ENCODE measurements around the gene TYW1B.
"Not testable (repeated sequence)": the region's sequence is repeated elsewhere in the genome, so short reads cannot be mapped to it uniquely, and the experiment has no call there.

The TYW1B gene, protein sequence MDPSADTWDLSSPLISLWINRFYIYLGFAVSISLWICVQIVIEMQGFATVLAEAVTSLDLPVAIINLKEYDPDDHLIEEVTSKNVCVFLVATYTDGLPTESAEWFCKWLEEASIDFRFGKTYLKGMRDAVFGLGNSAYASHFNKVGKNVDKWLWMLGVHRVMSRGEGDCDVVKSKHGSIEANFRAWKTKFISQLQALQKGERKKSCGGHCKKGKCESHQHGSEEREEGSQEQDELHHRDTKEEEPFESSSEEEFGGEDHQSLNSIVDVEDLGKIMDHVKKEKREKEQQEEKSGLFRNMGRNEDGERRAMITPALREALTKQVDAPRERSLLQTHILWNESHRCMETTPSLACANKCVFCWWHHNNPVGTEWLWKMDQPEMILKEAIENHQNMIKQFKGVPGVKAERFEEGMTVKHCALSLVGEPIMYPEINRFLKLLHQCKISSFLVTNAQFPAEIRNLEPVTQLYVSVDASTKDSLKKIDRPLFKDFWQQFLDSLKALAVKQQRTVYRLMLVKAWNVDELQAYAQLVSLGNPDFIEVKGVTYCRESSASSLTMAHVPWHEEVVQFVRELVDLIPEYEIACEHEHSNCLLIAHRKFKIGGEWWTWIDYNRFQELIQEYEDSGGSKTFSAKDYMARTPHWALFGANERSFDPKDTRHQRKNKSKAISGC

DNA sequence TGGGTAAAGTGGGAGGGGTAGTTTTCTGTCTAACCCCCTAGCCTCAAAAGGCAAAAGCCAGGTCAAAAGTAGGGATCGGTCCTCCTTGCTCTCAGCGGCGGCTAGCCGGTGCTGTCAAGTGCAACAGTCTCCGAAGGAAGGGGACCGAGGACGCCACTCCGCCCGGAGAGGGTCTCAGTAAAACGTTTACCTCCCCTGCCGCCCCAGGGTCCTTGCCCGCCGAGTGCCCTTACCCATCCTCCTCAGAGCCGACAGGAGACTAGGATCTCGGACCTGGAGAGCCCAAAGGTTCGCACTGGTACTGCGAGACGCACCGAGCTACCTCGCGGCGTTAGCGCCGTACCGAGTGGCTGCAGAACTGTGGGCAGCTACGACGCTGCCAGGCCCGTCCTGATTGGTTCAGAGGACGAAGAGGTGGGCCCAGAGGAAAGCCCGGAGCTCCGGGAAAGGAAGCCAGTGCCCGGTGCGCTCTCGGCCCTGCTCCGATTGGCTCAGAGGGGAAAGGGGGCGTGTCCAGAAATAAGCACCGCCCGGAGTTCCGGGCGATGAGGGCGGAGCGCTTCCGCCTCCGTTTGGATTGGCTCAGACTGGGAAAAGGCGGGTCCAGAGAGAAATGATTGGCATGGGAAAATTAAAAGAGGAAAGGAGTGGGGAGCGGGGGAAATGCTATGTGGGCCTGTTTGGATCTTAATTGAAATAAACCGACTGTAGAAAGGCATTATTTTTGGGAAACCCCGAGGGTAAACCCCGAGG lies at the start of gene TYW1B:
TSS of gene TYW1B (minus strand) at position 362 of the 753 bp plus-strand sequence. CDS start at position 237, 125 bp downstream.
- H3K36me3 ChIP-seq (ENCODE audit: control insufficient read depth in 5 of 5, insufficient read depth in 5 of 5, low read length in 5 of 5), result peaks cover 8 to 15% (median 13%) of the 10 kb centered on the region in 5 donors
- peak within 1 kb of the TSS; percentile 56 to 84 (median 73) for H3K9ac ChIP-seq (ENCODE audit: low read length in 5 of 5)
- peak within 1 kb of the TSS; percentile 79 to 86 (median 85) for H3K4me3 ChIP-seq (ENCODE audit: low read depth in 1 of 5, low read length in 5 of 5)
- peak within 1 kb of the TSS; percentile 60 for H3K27ac ChIP-seq (ENCODE audit: low read depth, low read length)
- peaks cover 2 to 21% (median 11%) of the 10 kb centered on the region in 5 donors for H3K4me1 ChIP-seq (ENCODE audit: control insufficient read depth in 5 of 5, insufficient read depth in 5 of 5, low read length in 5 of 5)
- not testable (repeated sequence) for H3K9me3 ChIP-seq (ENCODE audit: control insufficient read depth in 5 of 5, low read length in 5 of 5); H3K27me3 ChIP-seq (ENCODE audit: control insufficient read depth in 5 of 5, insufficient read depth in 4 of 5, low read length in 5 of 5)

DNA sequence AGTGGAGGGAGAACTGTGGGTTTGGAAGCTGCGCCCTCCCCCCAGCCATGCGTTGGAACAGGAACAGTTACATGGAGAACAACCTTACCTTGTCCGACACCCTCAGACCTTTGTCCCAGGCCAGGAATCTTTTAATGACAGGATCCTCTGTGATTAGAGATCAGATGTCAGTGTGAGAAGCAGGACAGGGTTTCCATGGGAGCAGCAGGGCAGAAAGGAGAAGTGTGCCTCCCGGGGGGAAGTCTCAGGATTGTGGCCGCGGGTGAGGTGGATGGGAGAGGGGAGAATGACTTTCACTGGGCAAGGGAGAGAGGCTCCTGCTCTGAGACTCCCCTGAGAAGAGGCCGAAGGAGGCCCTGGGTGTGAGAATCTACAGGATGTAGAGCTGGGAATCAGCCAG lies 39.6 kb upstream of the TYW1B start:
- H3K36me3 ChIP-seq (ENCODE audit: control insufficient read depth in 5 of 5, insufficient read depth in 5 of 5, low read length in 5 of 5); H3K9me3 ChIP-seq (ENCODE audit: control insufficient read depth in 5 of 5, low read length in 5 of 5); H3K4me3 ChIP-seq (ENCODE audit: low read depth in 1 of 5, low read length in 5 of 5); H3K27me3 ChIP-seq (ENCODE audit: control insufficient read depth in 5 of 5, insufficient read depth in 4 of 5, low read length in 5 of 5); H3K4me1 ChIP-seq (ENCODE audit: control insufficient read depth in 5 of 5, insufficient read depth in 5 of 5, low read length in 5 of 5); H3K9ac ChIP-seq (ENCODE audit: low read length in 5 of 5); H3K27ac ChIP-seq (ENCODE audit: low read depth, low read length): not testable (repeated sequence)

DNA sequence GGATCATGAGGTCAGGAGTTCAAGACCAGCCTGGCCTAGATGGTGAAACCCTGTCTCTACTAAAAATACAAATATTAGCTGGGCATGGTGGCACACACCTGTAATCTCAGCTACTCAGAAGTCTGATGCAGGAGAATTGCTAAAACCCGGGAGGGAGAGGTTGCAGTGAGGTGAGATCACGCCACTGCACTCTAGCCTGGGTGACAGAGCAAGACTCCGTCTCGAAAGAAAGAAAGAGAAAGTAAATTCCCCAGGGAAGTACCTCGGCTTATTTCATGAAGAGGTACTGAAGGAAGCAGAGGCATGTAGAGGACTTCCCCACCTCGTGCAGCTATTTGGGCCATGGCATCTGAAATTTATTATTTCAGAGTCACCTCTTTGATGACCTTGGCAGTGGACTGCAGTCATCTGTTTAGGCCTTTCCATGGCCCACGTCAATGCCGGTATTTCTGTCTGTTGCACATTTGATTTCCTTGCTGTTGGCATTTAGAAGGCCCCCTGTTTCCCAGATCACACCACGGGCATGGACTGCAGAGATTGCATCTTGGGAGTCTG lies 30.9 kb upstream of the TYW1B start:
- H3K27me3 ChIP-seq (ENCODE audit: control insufficient read depth in 5 of 5, insufficient read depth in 4 of 5, low read length in 5 of 5); H3K9me3 ChIP-seq (ENCODE audit: control insufficient read depth in 5 of 5, low read length in 5 of 5); H3K36me3 ChIP-seq (ENCODE audit: control insufficient read depth in 5 of 5, insufficient read depth in 5 of 5, low read length in 5 of 5); H3K27ac ChIP-seq (ENCODE audit: low read depth, low read length); H3K9ac ChIP-seq (ENCODE audit: low read length in 5 of 5); H3K4me3 ChIP-seq (ENCODE audit: low read depth in 1 of 5, low read length in 5 of 5); H3K4me1 ChIP-seq (ENCODE audit: control insufficient read depth in 5 of 5, insufficient read depth in 5 of 5, low read length in 5 of 5): not testable (repeated sequence)

GRCh38 chr7:72857925-72858324 lies 29.9 kb upstream of the TYW1B start:
- H3K9ac ChIP-seq (ENCODE audit: low read length in 5 of 5); H3K9me3 ChIP-seq (ENCODE audit: control insufficient read depth in 5 of 5, low read length in 5 of 5); H3K27ac ChIP-seq (ENCODE audit: low read depth, low read length); H3K36me3 ChIP-seq (ENCODE audit: control insufficient read depth in 5 of 5, insufficient read depth in 5 of 5, low read length in 5 of 5); H3K27me3 ChIP-seq (ENCODE audit: control insufficient read depth in 5 of 5, insufficient read depth in 4 of 5, low read length in 5 of 5); H3K4me3 ChIP-seq (ENCODE audit: low read depth in 1 of 5, low read length in 5 of 5); H3K4me1 ChIP-seq (ENCODE audit: control insufficient read depth in 5 of 5, insufficient read depth in 5 of 5, low read length in 5 of 5): not testable (repeated sequence)

GRCh38 chr7:72855261-72855660 lies 27.3 kb upstream of the TYW1B start:
- not testable (repeated sequence) for H3K9me3 ChIP-seq (ENCODE audit: control insufficient read depth in 5 of 5, low read length in 5 of 5); H3K4me3 ChIP-seq (ENCODE audit: low read depth in 1 of 5, low read length in 5 of 5); H3K27ac ChIP-seq (ENCODE audit: low read depth, low read length); H3K4me1 ChIP-seq (ENCODE audit: control insufficient read depth in 5 of 5, insufficient read depth in 5 of 5, low read length in 5 of 5); H3K9ac ChIP-seq (ENCODE audit: low read length in 5 of 5); H3K36me3 ChIP-seq (ENCODE audit: control insufficient read depth in 5 of 5, insufficient read depth in 5 of 5, low read length in 5 of 5); H3K27me3 ChIP-seq (ENCODE audit: control insufficient read depth in 5 of 5, insufficient read depth in 4 of 5, low read length in 5 of 5)

- H3K9ac ChIP-seq (ENCODE audit: low read length in 5 of 5); H3K9me3 ChIP-seq (ENCODE audit: control insufficient read depth in 5 of 5, low read length in 5 of 5); H3K4me3 ChIP-seq (ENCODE audit: low read depth in 1 of 5, low read length in 5 of 5); H3K27ac ChIP-seq (ENCODE audit: low read depth, low read length); H3K4me1 ChIP-seq (ENCODE audit: control insufficient read depth in 5 of 5, insufficient read depth in 5 of 5, low read length in 5 of 5); H3K36me3 ChIP-seq (ENCODE audit: control insufficient read depth in 5 of 5, insufficient read depth in 5 of 5, low read length in 5 of 5); H3K27me3 ChIP-seq (ENCODE audit: control insufficient read depth in 5 of 5, insufficient read depth in 4 of 5, low read length in 5 of 5): not testable (repeated sequence)
Observed at GRCh38 chr7:72852937-72853336, 24.9 kb upstream of the TYW1B start.

DNA sequence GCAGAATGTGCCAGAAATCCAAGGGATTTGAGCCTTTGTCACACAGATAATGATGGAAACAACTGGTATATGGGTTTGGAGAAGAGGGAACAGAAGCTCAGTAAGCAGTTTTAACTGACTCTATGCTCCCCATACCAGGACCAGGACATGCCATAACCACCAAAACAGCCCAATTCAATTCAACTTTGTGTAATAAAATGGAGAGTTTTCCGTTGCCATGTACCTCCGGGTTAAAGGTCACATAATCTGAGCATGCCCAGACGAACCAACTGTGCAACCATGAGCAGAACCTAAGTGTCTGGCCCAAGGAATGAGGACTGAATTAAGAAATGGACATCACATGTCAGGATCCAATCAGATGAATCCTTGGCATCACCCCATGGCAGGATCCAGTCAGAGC lies 22.7 kb upstream of the TYW1B start:
- not testable (repeated sequence) for H3K36me3 ChIP-seq (ENCODE audit: control insufficient read depth in 5 of 5, insufficient read depth in 5 of 5, low read length in 5 of 5); H3K9me3 ChIP-seq (ENCODE audit: control insufficient read depth in 5 of 5, low read length in 5 of 5); H3K27ac ChIP-seq (ENCODE audit: low read depth, low read length); H3K9ac ChIP-seq (ENCODE audit: low read length in 5 of 5); H3K27me3 ChIP-seq (ENCODE audit: control insufficient read depth in 5 of 5, insufficient read depth in 4 of 5, low read length in 5 of 5); H3K4me3 ChIP-seq (ENCODE audit: low read depth in 1 of 5, low read length in 5 of 5); H3K4me1 ChIP-seq (ENCODE audit: control insufficient read depth in 5 of 5, insufficient read depth in 5 of 5, low read length in 5 of 5)

- H3K36me3 ChIP-seq (ENCODE audit: control insufficient read depth in 5 of 5, insufficient read depth in 5 of 5, low read length in 5 of 5); H3K4me3 ChIP-seq (ENCODE audit: low read depth in 1 of 5, low read length in 5 of 5); H3K4me1 ChIP-seq (ENCODE audit: control insufficient read depth in 5 of 5, insufficient read depth in 5 of 5, low read length in 5 of 5); H3K9ac ChIP-seq (ENCODE audit: low read length in 5 of 5); H3K27ac ChIP-seq (ENCODE audit: low read depth, low read length); H3K27me3 ChIP-seq (ENCODE audit: control insufficient read depth in 5 of 5, insufficient read depth in 4 of 5, low read length in 5 of 5); H3K9me3 ChIP-seq (ENCODE audit: control insufficient read depth in 5 of 5, low read length in 5 of 5): not testable (repeated sequence)
Observed at GRCh38 chr7:72844146-72844545, 16.1 kb upstream of the TYW1B start.

- H3K9ac ChIP-seq (ENCODE audit: low read length in 5 of 5); H3K36me3 ChIP-seq (ENCODE audit: control insufficient read depth in 5 of 5, insufficient read depth in 5 of 5, low read length in 5 of 5); H3K9me3 ChIP-seq (ENCODE audit: control insufficient read depth in 5 of 5, low read length in 5 of 5); H3K27me3 ChIP-seq (ENCODE audit: control insufficient read depth in 5 of 5, insufficient read depth in 4 of 5, low read length in 5 of 5); H3K27ac ChIP-seq (ENCODE audit: low read depth, low read length); H3K4me1 ChIP-seq (ENCODE audit: control insufficient read depth in 5 of 5, insufficient read depth in 5 of 5, low read length in 5 of 5); H3K4me3 ChIP-seq (ENCODE audit: low read depth in 1 of 5, low read length in 5 of 5): not testable (repeated sequence)
Observed at GRCh38 chr7:72843166-72843565, 15.2 kb upstream of the TYW1B start.

GRCh38 chr7:72840966-72841511 lies 13.0 kb upstream of the TYW1B start:
- H3K9me3 ChIP-seq (ENCODE audit: control insufficient read depth in 5 of 5, low read length in 5 of 5); H3K27me3 ChIP-seq (ENCODE audit: control insufficient read depth in 5 of 5, insufficient read depth in 4 of 5, low read length in 5 of 5); H3K9ac ChIP-seq (ENCODE audit: low read length in 5 of 5); H3K4me3 ChIP-seq (ENCODE audit: low read depth in 1 of 5, low read length in 5 of 5); H3K27ac ChIP-seq (ENCODE audit: low read depth, low read length); H3K4me1 ChIP-seq (ENCODE audit: control insufficient read depth in 5 of 5, insufficient read depth in 5 of 5, low read length in 5 of 5): not testable (repeated sequence)
- H3K36me3 ChIP-seq (ENCODE audit: control insufficient read depth in 5 of 5, insufficient read depth in 5 of 5, low read length in 5 of 5), result peaks cover 6 to 14% (median 12%) of the 10 kb centered on the region in 5 donors
